Mesothelial cell of epicardium (in vitro differentiated cells): ENCODE results near the gene VIPR2. TPM values are rescaled to one million over a fixed set of nuclear protein-coding genes. Genes with fewer than 3 reads are reported as not detected.
"Not testable (repeated sequence)": the region's sequence is repeated elsewhere in the genome, so short reads cannot be mapped to it uniquely, and the experiment has no call there.

ENCODE experiments used
- DNase-seq, 2 experiments: peaks; one replicate each; pipeline ENCODE4 v3.0.0; 2021; ENCODE audit warnings: low spot score in 2 of 2; ENCODE audit not compliant: unreplicated experiment in 2 of 2
- H3K27ac Mint-ChIP-seq: 2 replicates; pipeline ENCODE4 v1.8.0; 2021; ENCODE audit warnings: mixed read lengths
- H3K27me3 Mint-ChIP-seq: 2 replicates; pipeline ENCODE4 v1.8.0; 2021; ENCODE audit warnings: low read depth, mixed read lengths
- H3K36me3 Mint-ChIP-seq: 2 replicates; pipeline ENCODE4 v1.8.0; 2021; ENCODE audit warnings: mixed read lengths
- H3K4me1 Mint-ChIP-seq: 2 replicates; pipeline ENCODE4 v1.8.0; 2021; ENCODE audit warnings: mixed read lengths
- H3K4me3 Mint-ChIP-seq: 2 replicates; pipeline ENCODE4 v1.8.0; 2021; ENCODE audit warnings: mild to moderate bottlenecking, moderate library complexity, mixed read lengths
- H3K9me3 Mint-ChIP-seq: 2 replicates; pipeline ENCODE4 v1.8.0; 2021; ENCODE audit warnings: mixed read lengths
- CTCF ChIP-seq: fragments of 200-600 bp; sonication (generic); IDR thresholded peaks from one replicate; pipeline ENCODE4 v1.5.0; 2021; ENCODE audit warnings: antibody characterized with exemption; ENCODE audit not compliant: unreplicated experiment
- total RNA-seq: library from RNA; stranded (reverse); gene quantifications from 3 replicates; pipeline ENCODE4 v1.2.1, GENCODE V29; 2021

VIPR2 gene
- total RNA-seq, 1 donor from 2014 or later: 0.04 TPM

- no peak overlapping the region for H3K4me3 Mint-ChIP-seq
- H3K27ac Mint-ChIP-seq: no peak overlapping the region
- no peaks in the 10 kb centered on the region for H3K36me3 Mint-ChIP-seq
- peaks cover 12% of the 10 kb centered on the region for H3K27me3 Mint-ChIP-seq
- no peak for DNase-seq
- H3K4me1 Mint-ChIP-seq: peaks cover 11% of the 10 kb centered on the region
- no peak for TF ChIP-seq CTCF
- peaks cover 6% of the 10 kb centered on the region for H3K9me3 Mint-ChIP-seq
These were observed 41.1 kb downstream of the VIPR2 start for GRCh38 chr7:159103382-159104187.

DNA sequence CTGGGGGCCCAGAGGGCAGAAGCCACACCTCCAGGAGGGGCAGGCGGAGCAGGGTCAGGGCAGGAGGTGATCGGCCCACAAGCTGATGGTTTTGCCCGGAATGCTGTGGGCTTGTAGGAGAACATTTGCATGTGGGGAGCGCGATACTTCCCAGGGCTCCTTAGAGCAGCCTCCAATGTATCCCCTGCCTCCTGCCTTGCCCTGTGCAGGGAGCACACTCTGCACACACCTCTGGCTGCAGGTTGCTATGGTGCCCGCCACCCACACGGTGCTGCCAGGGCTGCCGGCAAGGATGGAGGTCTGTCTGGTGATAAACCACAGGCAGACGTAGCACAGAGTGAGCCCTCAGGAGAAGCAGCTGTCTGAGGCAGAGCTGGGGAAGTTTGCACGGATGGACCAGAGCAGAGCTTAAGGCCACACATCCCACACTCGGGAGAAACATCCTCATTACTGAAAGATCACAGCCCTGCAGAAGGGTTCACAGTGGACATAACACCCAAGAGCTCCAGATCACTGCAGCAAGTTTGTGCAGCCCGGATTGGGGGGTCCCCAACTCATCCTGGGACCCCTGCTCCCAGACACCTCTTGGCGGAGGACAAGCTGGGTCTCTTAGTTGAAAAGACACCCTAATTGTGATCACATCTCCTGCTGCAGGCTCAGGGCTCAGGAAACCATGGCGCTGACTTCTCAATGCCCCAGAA, 41.8 kb downstream of the VIPR2 start:
- Mint-ChIP-seq H3K9me3 (peaks cover 6% of the 10 kb centered on the region), H3K36me3 (no peaks in the 10 kb centered on the region), H3K4me3 (no peak overlapping the region), H3K27ac (no peak overlapping the region), H3K27me3 (peaks cover 8% of the 10 kb centered on the region), H3K4me1 (peaks cover 11% of the 10 kb centered on the region)
- no peak for TF ChIP-seq CTCF
- peak in 1 of 2 experiments; percentile 35 for DNase-seq

DNA sequence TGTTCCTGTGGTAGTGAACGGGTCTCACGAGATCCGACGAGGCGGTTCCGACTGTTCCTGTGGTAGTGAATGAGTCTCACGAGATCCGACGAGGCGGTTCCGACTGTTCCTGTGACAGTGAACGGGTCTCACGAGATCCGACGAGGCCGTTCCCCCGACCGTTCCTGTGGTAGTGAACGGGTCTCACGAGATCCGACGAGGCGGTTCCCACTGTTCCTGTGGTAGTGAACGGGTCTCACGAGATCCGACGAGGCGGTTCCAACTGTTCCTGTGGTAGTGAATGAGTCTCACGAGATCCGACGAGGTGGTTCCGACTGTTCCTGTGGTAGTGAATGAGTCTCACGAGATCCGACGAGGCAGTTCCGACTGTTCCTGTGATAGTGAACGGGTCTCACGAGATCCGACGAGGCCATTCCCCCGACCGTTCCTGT, 43.0 kb downstream of the VIPR2 start:
- not testable (repeated sequence) for H3K36me3 Mint-ChIP-seq, H3K27me3 Mint-ChIP-seq, H3K4me3 Mint-ChIP-seq, H3K27ac Mint-ChIP-seq, DNase-seq, H3K9me3 Mint-ChIP-seq
- H3K4me1 Mint-ChIP-seq: peaks cover 11% of the 10 kb centered on the region

DNA sequence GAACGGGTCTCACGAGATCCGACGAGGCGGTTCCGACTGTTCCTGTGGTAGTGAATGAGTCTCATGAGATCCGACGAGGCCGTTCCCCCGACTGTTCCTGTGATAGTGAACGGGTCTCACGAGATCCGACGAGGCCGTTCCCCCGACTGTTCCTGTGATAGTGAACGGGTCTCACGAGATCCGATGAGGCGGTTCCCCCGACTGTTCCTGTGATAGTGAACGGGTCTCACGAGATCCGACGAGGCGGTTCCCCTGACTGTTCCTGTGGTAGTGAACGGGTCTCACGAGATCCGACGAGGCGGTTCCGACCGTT, 43.6 kb downstream of the VIPR2 start:
- H3K4me1 Mint-ChIP-seq, H3K27ac Mint-ChIP-seq, H3K27me3 Mint-ChIP-seq, H3K36me3 Mint-ChIP-seq, H3K4me3 Mint-ChIP-seq, H3K9me3 Mint-ChIP-seq: not testable (repeated sequence)
- DNase-seq: peak in 1 of 2 experiments; percentile 24

- not testable (repeated sequence) for H3K27ac Mint-ChIP-seq, H3K36me3 Mint-ChIP-seq, H3K4me3 Mint-ChIP-seq, H3K27me3 Mint-ChIP-seq, H3K4me1 Mint-ChIP-seq, DNase-seq, H3K9me3 Mint-ChIP-seq
These were observed 44.2 kb downstream of the VIPR2 start for GRCh38 chr7:159100281-159101082.

DNA sequence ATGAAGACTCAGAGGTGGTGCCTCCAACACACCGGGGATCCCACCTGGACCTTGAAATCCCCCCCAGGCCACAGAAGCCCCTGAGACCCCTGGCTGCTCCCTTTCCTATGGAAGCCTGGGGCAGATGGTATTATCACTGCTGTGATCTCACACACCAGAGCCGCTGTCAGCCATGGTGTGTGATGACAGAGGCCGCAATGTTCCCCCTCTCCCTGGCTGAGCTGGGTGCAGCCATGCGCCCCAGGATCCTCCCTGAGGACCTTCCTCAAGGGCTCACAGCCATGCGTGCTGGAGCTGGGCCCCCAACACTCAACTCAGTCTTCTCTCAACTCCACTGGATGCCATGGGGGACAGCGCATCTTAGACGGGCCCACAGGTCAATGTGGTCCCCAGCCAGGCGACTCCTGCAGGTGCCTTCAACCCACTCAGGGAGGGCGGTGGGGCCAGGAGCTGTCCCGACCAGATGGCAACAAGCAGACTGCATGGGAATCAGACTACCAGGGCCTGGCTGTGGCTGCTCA, 44.9 kb downstream of the VIPR2 start:
- H3K27me3 Mint-ChIP-seq: peaks cover 2% of the 10 kb centered on the region
- H3K4me1 Mint-ChIP-seq: peaks cover 6% of the 10 kb centered on the region
- H3K36me3 Mint-ChIP-seq: no peaks in the 10 kb centered on the region
- DNase-seq: peak in 1 of 2 experiments; percentile 36
- no peak overlapping the region for H3K4me3 Mint-ChIP-seq
- peaks cover 6% of the 10 kb centered on the region for H3K9me3 Mint-ChIP-seq
- no peak overlapping the region for H3K27ac Mint-ChIP-seq
- no peak for TF ChIP-seq CTCF
